ENCODE data around the gene TMEM132C.
"Not testable (repeated sequence)": the region's sequence is repeated elsewhere in the genome, so short reads cannot be mapped to it uniquely, and the experiment has no call there.

The TMEM132C gene

GRCh38 chr12:128564956-128565355 is 298.0 kb downstream of the TMEM132C start:
- no peak for DNase-seq (ENCODE audit: low spot score)

GRCh38 chr12:128567730-128568129 is 300.8 kb downstream of the TMEM132C start:
- DNase-seq (ENCODE audit: low spot score): no peak

DNA sequence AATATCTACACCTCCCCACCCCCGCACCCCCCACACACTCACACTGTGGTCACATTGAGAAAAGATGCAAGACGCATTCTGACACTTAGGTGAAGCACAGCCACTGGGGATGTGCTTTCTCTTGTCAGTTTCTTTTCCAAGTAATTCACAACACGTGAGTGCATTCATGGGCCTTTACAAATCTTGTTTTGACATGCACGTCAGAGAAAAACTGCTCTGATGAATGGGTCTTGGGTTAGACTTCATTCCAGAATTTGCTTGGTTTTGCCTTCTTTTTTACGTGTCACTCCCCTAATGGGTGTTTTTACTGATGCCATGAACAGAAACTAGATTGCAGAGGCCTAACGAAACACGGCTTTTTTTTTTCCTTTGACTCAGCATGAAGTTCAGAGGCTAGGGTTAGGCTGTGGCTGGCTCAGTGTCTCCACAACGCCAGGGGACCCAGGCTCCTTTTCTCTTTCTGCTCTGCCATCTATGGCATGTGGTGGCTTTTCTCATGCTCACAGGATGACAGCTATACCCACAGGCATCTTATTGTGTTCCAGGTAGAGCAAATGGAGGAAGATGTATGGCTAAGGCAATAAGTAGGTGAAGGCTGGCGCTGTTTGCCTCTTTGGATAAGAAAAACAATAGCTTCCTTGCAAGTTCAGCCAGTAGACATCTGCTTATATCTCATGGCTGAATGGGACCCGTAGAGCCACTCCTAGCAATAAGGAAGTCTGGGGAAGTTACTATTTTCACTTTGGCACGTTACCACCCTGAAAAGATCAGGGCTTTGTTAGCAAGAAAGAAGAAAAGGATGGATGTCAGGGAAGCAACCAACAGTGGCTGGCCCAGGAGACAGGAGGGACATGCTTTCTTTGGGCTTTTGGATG is 303.5 kb downstream of the TMEM132C start:
- no peak for DNase-seq (ENCODE audit: low spot score)

GRCh38 chr12:128571906-128572810 is 305.2 kb downstream of the TMEM132C start:
- DNase-seq (ENCODE audit: low spot score): peak; percentile 5

GRCh38 chr12:128573907-128574306 is 306.9 kb downstream of the TMEM132C start:
- DNase-seq (ENCODE audit: low spot score): no peak

DNA sequence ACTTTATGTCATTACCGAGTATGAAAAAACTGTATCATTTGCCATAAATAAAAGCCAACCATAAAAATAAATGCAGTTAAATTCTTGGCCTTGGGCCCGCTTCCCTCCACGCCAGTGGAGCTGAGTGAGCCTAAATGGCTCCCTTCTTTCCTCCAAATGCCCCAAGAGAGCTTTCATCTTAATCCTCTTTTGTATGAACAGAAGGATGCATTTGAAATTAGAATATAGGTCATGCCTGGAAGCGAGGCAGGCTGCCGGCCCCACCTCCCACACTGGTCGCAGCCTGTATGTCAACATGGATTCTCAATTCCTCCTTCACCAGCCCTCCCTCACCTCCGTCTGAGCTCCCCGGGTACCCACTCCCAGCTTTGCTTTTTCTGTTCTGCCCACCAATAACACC is 311.1 kb downstream of the TMEM132C start:
- DNase-seq (ENCODE audit: low spot score): no peak

- DNase-seq (ENCODE audit: low spot score): no peak
Observed at GRCh38 chr12:128581321-128581761, 314.4 kb downstream of the TMEM132C start.

GRCh38 chr12:128583453-128583852 is 316.5 kb downstream of the TMEM132C start:
- DNase-seq (ENCODE audit: low spot score): no peak

GRCh38 chr12:128586451-128587029 is 319.6 kb downstream of the TMEM132C start:
- no peak for DNase-seq (ENCODE audit: low spot score)

- DNase-seq (ENCODE audit: low spot score): no peak
Observed at GRCh38 chr12:128587918-128588317, 320.9 kb downstream of the TMEM132C start.

GRCh38 chr12:128592220-128592744 is 325.3 kb downstream of the TMEM132C start:
- DNase-seq (ENCODE audit: low spot score): no peak

GRCh38 chr12:128594521-128594920 is 327.6 kb downstream of the TMEM132C start:
- no peak for DNase-seq (ENCODE audit: low spot score)

- DNase-seq (ENCODE audit: low spot score): no peak
Observed at GRCh38 chr12:128595609-128596008, 328.6 kb downstream of the TMEM132C start.

DNA sequence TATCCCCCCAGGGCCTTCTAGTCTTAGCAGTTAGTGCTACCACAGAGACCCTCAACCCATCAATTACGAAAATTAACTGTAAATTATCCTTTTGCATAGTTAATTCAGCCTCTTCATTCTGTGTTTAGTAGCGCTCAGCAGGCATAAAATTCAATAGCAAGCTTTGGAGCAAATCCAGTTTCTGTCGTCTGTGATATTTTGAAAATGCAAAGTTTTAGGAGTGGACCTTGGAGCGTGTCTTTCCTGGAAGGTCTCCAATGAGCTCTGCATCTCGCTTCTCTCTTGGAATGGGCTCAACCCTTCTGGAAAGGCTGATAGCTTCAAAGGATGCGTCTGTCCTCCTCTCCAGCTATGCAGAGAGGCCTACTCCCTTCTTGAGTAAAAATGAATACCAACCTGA is 333.9 kb downstream of the TMEM132C start:
- DNase-seq (ENCODE audit: low spot score): no peak

- no peak for DNase-seq (ENCODE audit: low spot score)
Observed at GRCh38 chr12:128603573-128604115, 336.7 kb downstream of the TMEM132C start.

GRCh38 chr12:128604219-128604618 is 337.2 kb downstream of the TMEM132C start:
- not testable (repeated sequence) for DNase-seq (ENCODE audit: low spot score)

- no peak for DNase-seq (ENCODE audit: low spot score)
Observed at GRCh38 chr12:128606051-128606450, 339.1 kb downstream of the TMEM132C start.

GRCh38 chr12:128606538-128606937 is 339.6 kb downstream of the TMEM132C start:
- no peak for DNase-seq (ENCODE audit: low spot score)

GRCh38 chr12:128606970-128607369 is 340.0 kb downstream of the TMEM132C start:
- DNase-seq (ENCODE audit: low spot score): no peak

- no peak for DNase-seq (ENCODE audit: low spot score)
Observed at GRCh38 chr12:128607641-128608040, 340.7 kb downstream of the TMEM132C start.

DNA sequence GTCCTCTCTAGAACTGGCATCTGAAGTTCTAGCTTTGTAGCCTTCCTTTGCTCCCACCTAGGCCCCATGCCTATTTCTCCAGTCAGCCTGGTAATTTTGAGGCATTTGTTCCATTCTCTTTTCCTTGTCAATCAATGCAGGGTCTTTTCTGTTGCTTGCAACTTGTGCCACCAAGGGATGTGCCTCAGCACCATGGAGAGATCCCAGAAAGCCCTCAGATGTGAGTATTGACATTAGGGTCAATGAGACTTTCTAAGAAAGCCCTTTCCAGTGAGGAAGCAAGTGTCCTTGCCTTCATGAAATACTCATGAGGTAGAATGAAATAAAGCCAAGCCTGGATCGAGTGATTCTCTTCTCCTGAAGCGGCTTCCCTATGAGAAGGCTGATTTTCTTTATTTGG is 342.9 kb downstream of the TMEM132C start:
- DNase-seq (ENCODE audit: low spot score): peak; percentile 14

- DNase-seq (ENCODE audit: low spot score): no peak
Observed at GRCh38 chr12:128611736-128612135, 344.8 kb downstream of the TMEM132C start.

All from RKO (cell line).